Spleen (tissue), 7 donors: ENCODE results near the gene PHACTR1.

ENCODE experiments used
- POLR2A ChIP-seq, 3 donors: fragments of 450-650 bp; IDR thresholded peaks; one replicate each; pipeline ENCODE4 v1.5.1; 2017; ENCODE audit warnings: antibody characterized with exemption in 3 of 3, mild to moderate bottlenecking in 1 of 3
- TF ChIP-seq, protein P1 (sequence below), 11 experiments: fragments of 200-600 bp in 7 of 11; fragments of 450-650 bp in 4 of 11; sonication (generic) in 4 of 11; IDR thresholded peaks in 8 of 11; conservative IDR thresholded peaks in 3 of 11; 1 replicate in 7 of 11; 2 replicates in 4 of 11; pipeline versions ENCODE4 v1.4.0 to v1.8.0; 2016 to 2021; ENCODE audit warnings: antibody characterized with exemption in 11 of 11, inconsistent platforms in 4 of 11, mild to moderate bottlenecking in 1 of 11
- donor health status: DM: no; HTN: no; CAD: no; lungs with moderate emphysema.
- donor health status: DM: no; HTN: no; CAD: no.
- donor health status: DM: no; HTN: no; CAD: no.

DNA sequence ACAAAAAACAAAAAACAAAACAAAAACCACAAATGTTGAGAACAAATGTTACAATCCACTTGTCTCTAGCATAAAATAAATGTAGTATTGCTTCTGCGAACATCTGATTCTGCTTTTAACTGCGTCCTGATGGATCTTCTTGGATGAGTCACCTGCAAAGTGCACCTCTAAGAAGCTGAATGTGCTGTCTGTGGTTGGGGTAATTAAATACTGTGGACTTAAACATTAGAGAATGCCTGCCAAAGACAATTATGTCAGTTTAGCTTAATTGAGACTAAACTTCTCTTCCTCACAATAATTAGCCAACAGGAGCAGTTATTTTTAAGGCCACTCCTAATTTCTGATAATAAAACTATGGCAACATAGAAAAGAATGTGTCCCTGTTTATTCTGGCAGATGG lies 253.4 kb downstream of the PHACTR1 start:
- TF ChIP-seq, protein P1, sequence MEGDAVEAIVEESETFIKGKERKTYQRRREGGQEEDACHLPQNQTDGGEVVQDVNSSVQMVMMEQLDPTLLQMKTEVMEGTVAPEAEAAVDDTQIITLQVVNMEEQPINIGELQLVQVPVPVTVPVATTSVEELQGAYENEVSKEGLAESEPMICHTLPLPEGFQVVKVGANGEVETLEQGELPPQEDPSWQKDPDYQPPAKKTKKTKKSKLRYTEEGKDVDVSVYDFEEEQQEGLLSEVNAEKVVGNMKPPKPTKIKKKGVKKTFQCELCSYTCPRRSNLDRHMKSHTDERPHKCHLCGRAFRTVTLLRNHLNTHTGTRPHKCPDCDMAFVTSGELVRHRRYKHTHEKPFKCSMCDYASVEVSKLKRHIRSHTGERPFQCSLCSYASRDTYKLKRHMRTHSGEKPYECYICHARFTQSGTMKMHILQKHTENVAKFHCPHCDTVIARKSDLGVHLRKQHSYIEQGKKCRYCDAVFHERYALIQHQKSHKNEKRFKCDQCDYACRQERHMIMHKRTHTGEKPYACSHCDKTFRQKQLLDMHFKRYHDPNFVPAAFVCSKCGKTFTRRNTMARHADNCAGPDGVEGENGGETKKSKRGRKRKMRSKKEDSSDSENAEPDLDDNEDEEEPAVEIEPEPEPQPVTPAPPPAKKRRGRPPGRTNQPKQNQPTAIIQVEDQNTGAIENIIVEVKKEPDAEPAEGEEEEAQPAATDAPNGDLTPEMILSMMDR (IDR thresholded peaks at IDR 0.05 in 8 of 11, conservative IDR thresholded peaks at IDR 0.05 in 3 of 11), result no peak
- TF ChIP-seq POLR2A (IDR thresholded peaks at IDR 0.05), result no peak
